LNCaP clone FGC (cell line): Measurements from ENCODE around the gene MTG2.
A peak's percentile ranks its signal among the peaks of the same experiment; 100 is the strongest.

Source experiments
- DNase-seq: peaks from one replicate; pipeline ENCODE4 v3.0.0-alpha.2; 2011; ENCODE audit warnings: low read depth
- H3K4me3 ChIP-seq: 2 replicates; pipeline ENCODE4 v1.5.1; 2011; ENCODE audit warnings: mild to moderate bottlenecking, low read depth, low read length, control low read depth
- CTCF ChIP-seq: IDR thresholded peaks from 2 replicates; pipeline ENCODE4 v1.5.1; 2012; ENCODE audit warnings: mild to moderate bottlenecking; ENCODE audit not compliant: control insufficient read depth, insufficient read depth; ENCODE audit errors: extremely low read depth

The MTG2 gene

GRCh38 chr20:62210496-62210855, 27.6 kb downstream of the MTG2 start:
- H3K4me3 ChIP-seq: no peak overlapping the region
- TF ChIP-seq CTCF: no peak
- no peak for DNase-seq

GRCh38 chr20:62211216-62211615, 28.4 kb downstream of the MTG2 start:
- no peak overlapping the region for H3K4me3 ChIP-seq
- DNase-seq: no peak

GRCh38 chr20:62211769-62212288, 29.0 kb downstream of the MTG2 start:
- no peak for TF ChIP-seq CTCF
- DNase-seq: no peak
- no peak overlapping the region for H3K4me3 ChIP-seq

More at GRCh38 chr20:62211216-62211615, 28.4 kb downstream of the MTG2 start:
- no peak for TF ChIP-seq CTCF

GRCh38 chr20:62212299-62212698, 29.5 kb downstream of the MTG2 start:
- TF ChIP-seq CTCF: no peak
- H3K4me3 ChIP-seq: no peak overlapping the region
- DNase-seq: no peak

GRCh38 chr20:62214067-62214466, 31.2 kb downstream of the MTG2 start:
- DNase-seq: no peak
- no peak for TF ChIP-seq CTCF
- no peak overlapping the region for H3K4me3 ChIP-seq

- DNase-seq: peak; percentile 51
- no peak overlapping the region for H3K4me3 ChIP-seq
- no peak for TF ChIP-seq CTCF
Measured at GRCh38 chr20:62215020-62215990, 32.5 kb downstream of the MTG2 start.
